B cell (primary cell): ENCODE data around the gene ZFPM1.

Source experiments
- CTCF ChIP-seq: fragments of 200-600 bp; IDR thresholded peaks from one replicate; pipeline ENCODE4 v1.8.0; 2022; ENCODE audit warnings: antibody characterized with exemption, mild to moderate bottlenecking
- EZH2 ChIP-seq: IDR thresholded peaks from 2 replicates; pipeline ENCODE4 v1.6.1; 2012; ENCODE audit warnings: borderline replicate concordance, low read depth, mild to moderate bottlenecking, moderate library complexity, low read length; ENCODE audit not compliant: insufficient read depth, poor library complexity, severe bottlenecking

- TF ChIP-seq CTCF: no peak
- no peak for TF ChIP-seq EZH2
Observed at GRCh38 chr16:88584676-88585075, 131.6 kb downstream of the ZFPM1 start.
